ENCODE measurements around the gene TUBB. TPM values are rescaled to one million over a fixed set of nuclear protein-coding genes. Genes with fewer than 3 reads are reported as not detected.
A peak's percentile ranks its signal among the peaks of the same experiment; 100 is the strongest.

TUBB gene
- total RNA-seq, 1 experiment from 2014 or later: 853 TPM

- POLR2A ChIA-PET: interaction anchor here (0.6 kb wide), 1 partner anchor 163 kb away, joined by 11 read pairs; no protein-coding TSS in a partner anchor
- no TSS peak for BruUV-seq (replicated peaks)
- no peaks in the 10 kb centered on the region for H3K9me3 ChIP-seq (ENCODE audit: control insufficient read depth, insufficient read depth, low read depth, low read length)
These were observed 30.2 kb downstream of the TUBB start for GRCh38 chr6:30750379-30750668.

GRCh38 chr6:30752157-30752927 is 32.2 kb downstream of the TUBB start:
- DNase-seq (ENCODE audit: low read depth, low spot score) (peak; percentile 92), ATAC-seq (peak; percentile 90)
- ChIA-PET POLR2A (interaction anchor here (0.7 to 1.2 kb wide), 3 partner anchors 9 to 30 kb away, joined by 3 to 4 read pairs (median 3); no protein-coding TSS in a partner anchor), CTCF (interaction anchor here (0.5 kb wide), 1 partner anchor 861 kb away, joined by 3 read pairs; no protein-coding TSS in a partner anchor)
- in situ Hi-C loops (cut with HindIII; ENCODE audit: low pct_unique_long_range_greater_than_20kb, low sequenced_read_pairs): no loop called here
- no TSS peak for BruUV-seq (replicated peaks)
- no peaks in the 10 kb centered on the region for H3K27me3 ChIP-seq (ENCODE audit: control insufficient read depth, insufficient read depth, low read length)
- 0 out of 4 replicates have a peak overlapping the region, but pooled peaks of 1 of the 2 experiments have one; percentile 12 for H3K4me3 ChIP-seq (ENCODE audit: low read depth in 2 of 2, low read length in 2 of 2)
- H3K9me3 ChIP-seq (ENCODE audit: control insufficient read depth, insufficient read depth, low read depth, low read length): no peaks in the 10 kb centered on the region
- peak overlapping the region; percentile 94 for H3K27ac ChIP-seq (ENCODE audit: low read length)
- H3K36me3 ChIP-seq (ENCODE audit: control insufficient read depth, insufficient read depth, low read length): no peaks in the 10 kb centered on the region
- peaks cover 53% of the 10 kb centered on the region for H3K4me1 ChIP-seq (ENCODE audit: control insufficient read depth, insufficient read depth, low read length)
- intact Hi-C loops (cut with micrococcal nuclease; ENCODE audit: unreplicated experiment): no loop called here
- 0 out of 4 replicates have a peak, but pooled peaks of 1 of the 2 experiments have one; percentile 15 for TF ChIP-seq REST (IDR thresholded peaks at IDR 0.05; ENCODE audit: insufficient read depth in 1 of 2, low read depth in 2 of 2, low read length in 1 of 2)
- TF ChIP-seq POLR2AphosphoS5 (IDR thresholded peaks at IDR 0.05; ENCODE audit: low read depth, low read length): peak; percentile 59; the same call in 1 of the 2 replicates
- TF ChIP-seq SIN3A (IDR thresholded peaks at IDR 0.05; ENCODE audit: borderline replicate concordance, insufficient read depth, low read depth, low read length): no peak
- TF ChIP-seq TCF7L2 (IDR thresholded peaks at IDR 0.05; ENCODE audit: low read depth, low read length): 0 out of 2 replicates have a peak, but pooled peaks have one; percentile 26

More at GRCh38 chr6:30750379-30750668, 30.2 kb downstream of the TUBB start:
- H3K36me3 ChIP-seq (ENCODE audit: control insufficient read depth, insufficient read depth, low read length): no peaks in the 10 kb centered on the region
- CTCF ChIA-PET: interaction anchor here (0.6 kb wide), 1 partner anchor 72 kb away, joined by 4 read pairs; no protein-coding TSS in a partner anchor
- no peak for DNase-seq (ENCODE audit: low read depth, low spot score)
- H3K27me3 ChIP-seq (ENCODE audit: control insufficient read depth, insufficient read depth, low read length): no peaks in the 10 kb centered on the region
- no peak overlapping the region for H3K4me3 ChIP-seq (ENCODE audit: low read depth in 2 of 2, low read length in 2 of 2)
- ATAC-seq: no peak
- in situ Hi-C loops (cut with HindIII; ENCODE audit: low pct_unique_long_range_greater_than_20kb, low sequenced_read_pairs) (no loop called here), intact Hi-C loops (cut with micrococcal nuclease; ENCODE audit: unreplicated experiment) (no loop called here)
- peak overlapping the region; percentile 91 for H3K27ac ChIP-seq (ENCODE audit: low read length)
- no peak for TF ChIP-seq SIN3A (IDR thresholded peaks at IDR 0.05; ENCODE audit: borderline replicate concordance, insufficient read depth, low read depth, low read length)
- no peak for TF ChIP-seq REST (IDR thresholded peaks at IDR 0.05; ENCODE audit: insufficient read depth in 1 of 2, low read depth in 2 of 2, low read length in 1 of 2)
- TF ChIP-seq CTCF (IDR thresholded peaks at IDR 0.05): no peak
- TF ChIP-seq POLR2AphosphoS5 (IDR thresholded peaks at IDR 0.05; ENCODE audit: low read depth, low read length): no peak
- TF ChIP-seq TCF7L2 (IDR thresholded peaks at IDR 0.05; ENCODE audit: low read depth, low read length): no peak
- peaks cover 59% of the 10 kb centered on the region for H3K4me1 ChIP-seq (ENCODE audit: control insufficient read depth, insufficient read depth, low read length)

All from Panc1 (cell line).